ENCODE data around the gene SPON1. TPM values are rescaled to one million over a fixed set of nuclear protein-coding genes. Genes with fewer than 3 reads are reported as not detected.

SPON1 gene
- total and polyA plus RNA-seq, 4 donors = 0.72 to 4.9 (median 1.2) TPM

GRCh38 chr11:14136561-14136960 is 174.0 kb downstream of the SPON1 start:
- Histone ChIP-seq H3K4me3 (ENCODE audit: low read depth in 1 of 3, low read length in 3 of 3) (no peak overlapping the region), H3K27me3 (ENCODE audit: control insufficient read depth in 4 of 4, insufficient read depth in 4 of 4, low read length in 3 of 4) (peaks cover 0 to 3% (median 0%) of the 10 kb centered on the region in 4 donors), H3K36me3 (ENCODE audit: control insufficient read depth in 4 of 4, insufficient read depth in 3 of 4, low read depth in 1 of 4, low read length in 3 of 4) (no peaks in the 10 kb centered on the region), H3K9me3 (ENCODE audit: control insufficient read depth in 4 of 4, low read length in 3 of 4) (no peaks in the 10 kb centered on the region), H3K27ac (ENCODE audit: low read depth in 1 of 2, low read length in 2 of 2) (no peak overlapping the region), H3K4me1 (ENCODE audit: control insufficient read depth in 4 of 4, insufficient read depth in 4 of 4, low read length in 3 of 4) (no peaks in the 10 kb centered on the region), H3K9ac (ENCODE audit: low read depth in 1 of 2, low read length in 2 of 2) (no peak overlapping the region)
- TF ChIP-seq REST (IDR thresholded peaks at IDR 0.05) = no peak
- no peak for TF ChIP-seq FOXA1 (IDR thresholded peaks at IDR 0.05)
- no peak for TF ChIP-seq JUND (IDR thresholded peaks at IDR 0.05)
- no peak for TF ChIP-seq YY1 (IDR thresholded peaks at IDR 0.05)
- no peak for TF ChIP-seq SP1 (IDR thresholded peaks at IDR 0.05)
- no peak for TF ChIP-seq RXRA (IDR thresholded peaks at IDR 0.05)
- no peak for TF ChIP-seq TAF1 (conservative IDR thresholded peaks at IDR 0.05)
- TF ChIP-seq GABPA (IDR thresholded peaks at IDR 0.05 in 1 of 2, conservative IDR thresholded peaks at IDR 0.05 in 1 of 2) = no peak
- TF ChIP-seq CTCF (IDR thresholded peaks at IDR 0.05; ENCODE audit: low read depth, low read length, missing input control) = no peak
- no peak for TF ChIP-seq EGR1 (IDR thresholded peaks at IDR 0.05; ENCODE audit: low read depth in 2 of 2)
- DNase-seq (ENCODE audit: low spot score) = no peak
- WGBS = 56% methylated on average over 1 of the region's 1 CpG

GRCh38 chr11:14137284-14137683 is 174.8 kb downstream of the SPON1 start:
- Histone ChIP-seq H3K27me3 (ENCODE audit: control insufficient read depth in 4 of 4, insufficient read depth in 4 of 4, low read length in 3 of 4) (peaks cover 0 to 3% (median 0%) of the 10 kb centered on the region in 4 donors), H3K9me3 (ENCODE audit: control insufficient read depth in 4 of 4, low read length in 3 of 4) (no peaks in the 10 kb centered on the region), H3K27ac (ENCODE audit: low read depth in 1 of 2, low read length in 2 of 2) (no peak overlapping the region), H3K4me1 (ENCODE audit: control insufficient read depth in 4 of 4, insufficient read depth in 4 of 4, low read length in 3 of 4) (no peaks in the 10 kb centered on the region), H3K9ac (ENCODE audit: low read depth in 1 of 2, low read length in 2 of 2) (no peak overlapping the region), H3K36me3 (ENCODE audit: control insufficient read depth in 4 of 4, insufficient read depth in 3 of 4, low read depth in 1 of 4, low read length in 3 of 4) (no peaks in the 10 kb centered on the region), H3K4me3 (ENCODE audit: low read depth in 1 of 3, low read length in 3 of 3) (no peak overlapping the region)
- TF ChIP-seq CTCF (IDR thresholded peaks at IDR 0.05; ENCODE audit: low read depth, low read length, missing input control) (no peak), TAF1 (conservative IDR thresholded peaks at IDR 0.05) (no peak), MAX (IDR thresholded peaks at IDR 0.05) (no peak), HNF4A (conservative IDR thresholded peaks at IDR 0.05) (no peak), YY1 (IDR thresholded peaks at IDR 0.05) (no peak), REST (IDR thresholded peaks at IDR 0.05) (no peak), ATF3 (IDR thresholded peaks at IDR 0.05) (no peak), HNF4G (IDR thresholded peaks at IDR 0.05) (no peak), ZBTB33 (IDR thresholded peaks at IDR 0.05) (no peak), FOXA2 (IDR thresholded peaks at IDR 0.05) (no peak), EGR1 (IDR thresholded peaks at IDR 0.05; ENCODE audit: low read depth in 2 of 2) (no peak), JUND (IDR thresholded peaks at IDR 0.05) (no peak), RAD21 (IDR thresholded peaks at IDR 0.05) (no peak), NR2F2 (IDR thresholded peaks at IDR 0.05) (no peak)
- 82% methylated on average over 4 of the region's 4 CpGs for WGBS
- no peak for DNase-seq (ENCODE audit: low spot score)
